Epithelial cell of esophagus (primary cell): Measurements from ENCODE around the gene DMRTB1.

Source experiments
- DNase-seq: peaks from one replicate; pipeline ENCODE4 v3.0.0; 2010; ENCODE audit warnings: low read depth
- H3K4me3 ChIP-seq: 2 replicates; pipeline ENCODE4 v1.5.1; 2011; ENCODE audit warnings: mild to moderate bottlenecking, low read length, control low read depth
- TF ChIP-seq, protein P1 (sequence below): IDR thresholded peaks from 2 replicates; pipeline ENCODE4 v1.5.1; 2011; ENCODE audit warnings: low read depth, mild to moderate bottlenecking, low read length, control low read depth, inconsistent platforms; ENCODE audit not compliant: insufficient read depth; ENCODE audit errors: missing control alignments

Gene DMRTB1

DNA sequence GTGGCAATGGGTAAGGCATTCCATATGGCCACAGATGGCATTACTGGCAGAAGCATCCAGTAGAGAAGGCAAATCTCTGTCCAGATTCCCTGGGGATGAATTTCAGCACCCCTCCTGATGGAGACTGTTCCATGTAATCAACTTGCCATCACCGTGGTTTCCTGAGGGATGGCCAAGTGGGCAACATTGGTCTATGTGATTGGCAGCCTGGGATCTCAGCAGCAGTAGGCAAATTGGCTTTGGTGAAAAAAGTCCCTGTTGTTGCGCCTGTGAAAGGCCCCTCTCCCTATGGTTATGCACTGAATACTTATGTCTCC lies 19.3 kb downstream of the DMRTB1 start:
- DNase-seq, result no peak
- H3K4me3 ChIP-seq, result no peak overlapping the region
- TF ChIP-seq, protein P1, sequence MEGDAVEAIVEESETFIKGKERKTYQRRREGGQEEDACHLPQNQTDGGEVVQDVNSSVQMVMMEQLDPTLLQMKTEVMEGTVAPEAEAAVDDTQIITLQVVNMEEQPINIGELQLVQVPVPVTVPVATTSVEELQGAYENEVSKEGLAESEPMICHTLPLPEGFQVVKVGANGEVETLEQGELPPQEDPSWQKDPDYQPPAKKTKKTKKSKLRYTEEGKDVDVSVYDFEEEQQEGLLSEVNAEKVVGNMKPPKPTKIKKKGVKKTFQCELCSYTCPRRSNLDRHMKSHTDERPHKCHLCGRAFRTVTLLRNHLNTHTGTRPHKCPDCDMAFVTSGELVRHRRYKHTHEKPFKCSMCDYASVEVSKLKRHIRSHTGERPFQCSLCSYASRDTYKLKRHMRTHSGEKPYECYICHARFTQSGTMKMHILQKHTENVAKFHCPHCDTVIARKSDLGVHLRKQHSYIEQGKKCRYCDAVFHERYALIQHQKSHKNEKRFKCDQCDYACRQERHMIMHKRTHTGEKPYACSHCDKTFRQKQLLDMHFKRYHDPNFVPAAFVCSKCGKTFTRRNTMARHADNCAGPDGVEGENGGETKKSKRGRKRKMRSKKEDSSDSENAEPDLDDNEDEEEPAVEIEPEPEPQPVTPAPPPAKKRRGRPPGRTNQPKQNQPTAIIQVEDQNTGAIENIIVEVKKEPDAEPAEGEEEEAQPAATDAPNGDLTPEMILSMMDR, result no peak

DNA sequence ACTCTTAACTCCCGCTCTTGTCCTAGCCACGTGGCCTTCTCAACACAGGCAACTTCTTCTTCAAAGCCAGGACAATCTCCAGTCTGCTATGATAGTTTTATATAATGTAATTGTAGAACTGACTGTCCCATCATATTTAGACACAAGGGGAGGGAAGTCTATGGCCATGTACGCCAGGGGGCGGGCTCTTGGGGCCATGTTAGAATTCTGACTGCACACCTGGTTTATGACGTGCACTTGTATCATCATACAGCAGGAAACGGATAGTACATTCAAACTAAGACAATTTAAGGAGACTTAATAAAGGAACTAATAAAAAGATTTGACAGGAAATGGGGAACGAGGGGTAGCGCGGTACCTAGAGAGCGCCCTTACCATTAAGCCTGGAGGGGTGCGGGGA lies 21.5 kb downstream of the DMRTB1 start:
- H3K4me3 ChIP-seq, result no peak overlapping the region
- TF ChIP-seq, protein P1, result no peak
- no peak for DNase-seq

DNA sequence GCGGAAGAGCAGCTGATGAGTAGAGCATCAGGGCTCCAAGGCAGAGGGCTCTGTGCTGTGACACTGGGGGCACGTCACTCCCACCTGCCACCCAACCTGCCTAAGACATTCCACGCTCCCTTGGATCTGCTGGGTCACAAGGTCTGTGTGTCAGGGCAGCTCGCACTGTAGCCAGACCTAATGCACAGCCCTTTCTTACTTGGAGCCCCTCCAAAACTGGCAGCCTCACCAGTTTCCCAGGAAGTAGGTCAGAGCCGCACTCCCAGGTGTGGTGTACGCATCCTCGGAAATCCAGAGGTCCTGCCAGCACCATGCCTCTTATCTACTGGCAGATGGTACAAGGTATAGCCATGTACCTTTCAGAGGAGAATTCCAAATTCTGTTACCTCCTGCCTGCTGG lies 22.3 kb downstream of the DMRTB1 start:
- TF ChIP-seq, protein P1, result no peak

DNA sequence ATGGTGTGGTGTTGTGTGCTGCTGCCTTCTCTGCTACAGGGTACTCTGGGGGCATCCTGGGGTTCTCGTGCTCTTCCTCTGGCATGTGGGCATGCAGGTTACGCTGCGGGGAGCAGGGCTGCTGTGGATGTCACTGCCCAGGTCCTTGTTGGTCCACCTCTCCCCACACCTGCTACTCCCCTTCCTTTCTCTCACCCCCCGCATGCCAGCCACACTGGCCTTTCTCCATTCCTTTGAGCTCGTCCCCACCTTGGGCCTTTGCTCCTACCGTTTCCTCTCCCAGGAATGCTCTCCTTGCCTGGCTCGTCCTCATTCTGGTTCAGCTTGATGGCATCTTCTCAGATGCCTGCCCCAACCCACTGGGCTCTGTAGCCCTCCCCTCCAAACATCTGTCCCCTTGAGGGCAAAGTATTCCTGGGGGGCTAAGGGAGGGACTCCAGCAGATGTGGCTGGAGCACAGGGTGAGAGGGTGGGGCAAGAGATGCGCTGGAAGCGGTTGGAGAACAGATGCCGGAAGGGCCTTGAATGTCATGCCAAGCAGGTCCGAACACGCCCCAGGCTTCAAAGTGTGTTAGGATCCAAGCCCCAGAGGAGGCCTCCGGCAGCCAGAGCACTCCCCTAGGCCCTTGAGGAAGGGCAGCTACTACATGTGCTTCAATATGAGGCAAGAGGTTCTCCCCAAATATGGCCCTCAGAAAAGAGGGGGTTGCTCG lies 23.4 kb downstream of the DMRTB1 start:
- TF ChIP-seq, protein P1, result no peak
- DNase-seq, result peak; percentile 54
- H3K4me3 ChIP-seq, result no peak overlapping the region

More for the DNA sequence above, 22.3 kb downstream of the DMRTB1 start:
- no peak overlapping the region for H3K4me3 ChIP-seq
- no peak for DNase-seq

DNA sequence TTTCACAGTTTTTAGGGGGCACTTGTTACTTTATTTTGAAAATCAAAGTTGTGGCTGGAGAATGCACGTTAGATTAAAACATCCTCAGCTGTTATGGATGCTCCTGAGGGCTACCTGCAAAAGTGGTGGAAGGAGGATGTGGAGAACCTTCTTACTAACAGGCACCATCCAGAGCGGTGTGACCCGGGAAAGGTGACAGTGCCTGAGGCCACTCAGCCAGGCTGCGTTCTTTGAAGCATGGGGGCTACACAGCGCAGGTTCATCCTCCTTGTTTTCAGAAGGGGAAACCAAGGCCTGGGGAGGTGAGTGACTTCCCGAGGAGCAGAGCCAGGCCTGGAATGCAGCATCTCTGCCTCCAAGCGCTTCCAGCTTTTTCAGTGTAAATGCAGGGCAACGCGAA lies 24.0 kb downstream of the DMRTB1 start:
- TF ChIP-seq, protein P1, result no peak
- H3K4me3 ChIP-seq, result no peak overlapping the region
- no peak for DNase-seq

DNA sequence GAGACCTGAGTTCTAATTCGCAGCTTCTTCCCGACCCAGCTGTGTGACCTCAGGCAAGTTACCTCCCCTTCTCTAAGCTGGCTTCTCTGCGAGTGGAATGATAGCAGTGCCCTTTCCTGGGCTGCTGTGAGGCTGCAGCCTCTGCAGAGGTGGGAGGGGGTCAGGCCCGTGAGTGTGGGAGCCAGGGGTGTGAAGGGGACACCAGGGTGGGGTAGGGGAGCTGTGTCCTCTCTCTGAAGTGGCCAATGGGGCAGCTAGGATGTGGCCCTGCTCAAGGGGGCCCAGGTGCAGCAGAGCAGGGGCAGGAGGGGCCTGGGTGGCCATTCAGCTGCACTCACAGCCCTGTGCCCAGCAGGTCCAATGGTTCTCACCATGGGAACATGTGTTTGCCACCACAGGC lies 24.5 kb downstream of the DMRTB1 start:
- DNase-seq, result no peak
- TF ChIP-seq, protein P1, result no peak
- H3K4me3 ChIP-seq, result no peak overlapping the region
